A673 (cell line): Measurements from ENCODE around the gene NSL1.

Experiments used
- EZH2 ChIP-seq: fragments of 200-600 bp; sonication (generic); IDR thresholded peaks from 2 replicates; pipeline ENCODE4 v1.6.1; 2017; ENCODE audit warnings: borderline replicate concordance, low read depth, mild to moderate bottlenecking, mixed read lengths, antibody characterized with exemption, low read length; ENCODE audit not compliant: poor library complexity, severe bottlenecking
- TF ChIP-seq, protein P1 (sequence below): fragments of 300-800, 200-600 bp; sonication (generic); conservative IDR thresholded peaks from 2 replicates; pipeline ENCODE4 v1.5.1; 2017; ENCODE audit warnings: low read depth, mild to moderate bottlenecking, antibody characterized with exemption, low read length, moderate library complexity, mixed read lengths

DNA sequence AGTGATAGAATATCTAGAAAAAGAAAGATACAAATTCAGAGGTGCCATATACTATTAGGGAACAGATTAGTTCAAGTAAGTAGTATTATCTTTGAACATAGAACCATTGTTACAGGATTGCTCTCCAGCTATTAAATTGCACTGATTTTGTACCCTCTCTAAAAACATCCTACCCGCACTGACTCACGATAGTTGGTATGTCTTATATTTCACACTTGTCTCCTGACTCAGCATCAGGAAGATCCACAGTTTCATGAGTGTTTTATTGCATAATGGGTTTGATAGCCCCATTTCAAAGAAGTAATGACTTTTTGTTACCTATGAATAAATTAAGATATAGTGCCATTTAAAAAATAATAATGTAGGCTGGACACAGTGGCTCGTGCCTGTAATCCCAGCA is 6.1 kb upstream of the NSL1 start:
- TF ChIP-seq EZH2: no peak
- TF ChIP-seq, protein P1, sequence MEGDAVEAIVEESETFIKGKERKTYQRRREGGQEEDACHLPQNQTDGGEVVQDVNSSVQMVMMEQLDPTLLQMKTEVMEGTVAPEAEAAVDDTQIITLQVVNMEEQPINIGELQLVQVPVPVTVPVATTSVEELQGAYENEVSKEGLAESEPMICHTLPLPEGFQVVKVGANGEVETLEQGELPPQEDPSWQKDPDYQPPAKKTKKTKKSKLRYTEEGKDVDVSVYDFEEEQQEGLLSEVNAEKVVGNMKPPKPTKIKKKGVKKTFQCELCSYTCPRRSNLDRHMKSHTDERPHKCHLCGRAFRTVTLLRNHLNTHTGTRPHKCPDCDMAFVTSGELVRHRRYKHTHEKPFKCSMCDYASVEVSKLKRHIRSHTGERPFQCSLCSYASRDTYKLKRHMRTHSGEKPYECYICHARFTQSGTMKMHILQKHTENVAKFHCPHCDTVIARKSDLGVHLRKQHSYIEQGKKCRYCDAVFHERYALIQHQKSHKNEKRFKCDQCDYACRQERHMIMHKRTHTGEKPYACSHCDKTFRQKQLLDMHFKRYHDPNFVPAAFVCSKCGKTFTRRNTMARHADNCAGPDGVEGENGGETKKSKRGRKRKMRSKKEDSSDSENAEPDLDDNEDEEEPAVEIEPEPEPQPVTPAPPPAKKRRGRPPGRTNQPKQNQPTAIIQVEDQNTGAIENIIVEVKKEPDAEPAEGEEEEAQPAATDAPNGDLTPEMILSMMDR: no peak
